Fibroblast of peridontal ligament (primary cell): ENCODE data around the gene DNAH10.
A peak's percentile ranks its signal among the peaks of the same experiment; 100 is the strongest.

Source experiments
- DNase-seq: peaks from one replicate; pipeline ENCODE4 v3.0.0-alpha.2; 2010; ENCODE audit errors: extremely low read depth

Gene DNAH10

DNA sequence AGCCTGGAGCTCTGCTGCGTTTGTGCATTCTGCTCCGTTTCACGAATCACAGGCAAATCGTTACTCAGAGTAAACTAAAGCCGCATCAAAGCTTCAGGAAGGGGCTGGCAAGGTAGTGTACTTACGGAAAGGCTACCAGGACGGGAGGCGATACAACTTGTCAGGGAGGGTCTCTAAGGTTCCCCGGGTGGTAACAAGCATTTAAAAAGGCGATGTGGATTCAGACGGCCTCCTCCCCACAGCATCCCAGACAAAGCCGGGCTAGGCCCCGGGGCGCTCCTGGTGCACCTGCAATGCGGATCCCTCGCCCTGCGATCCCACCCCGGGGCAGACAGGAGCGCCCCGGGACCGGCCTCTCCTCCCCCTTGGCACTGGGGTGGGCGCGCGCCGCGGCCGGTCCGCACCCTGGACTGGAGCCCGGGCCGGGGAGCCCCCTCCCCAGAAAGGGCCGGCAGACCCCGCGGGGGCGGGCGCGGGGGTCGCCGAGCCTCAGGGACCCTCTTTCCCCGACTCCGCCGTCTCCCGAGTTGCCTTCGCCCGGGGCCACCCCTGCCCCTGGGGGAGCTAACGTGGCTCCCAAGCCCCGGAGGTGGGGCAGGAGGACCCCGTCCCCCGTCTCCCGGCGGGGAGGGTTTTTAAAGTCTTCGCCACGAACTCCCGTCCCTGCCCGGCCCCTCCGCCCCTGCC, 209.8 kb downstream of the DNAH10 start:
- DNase-seq = no peak

DNA sequence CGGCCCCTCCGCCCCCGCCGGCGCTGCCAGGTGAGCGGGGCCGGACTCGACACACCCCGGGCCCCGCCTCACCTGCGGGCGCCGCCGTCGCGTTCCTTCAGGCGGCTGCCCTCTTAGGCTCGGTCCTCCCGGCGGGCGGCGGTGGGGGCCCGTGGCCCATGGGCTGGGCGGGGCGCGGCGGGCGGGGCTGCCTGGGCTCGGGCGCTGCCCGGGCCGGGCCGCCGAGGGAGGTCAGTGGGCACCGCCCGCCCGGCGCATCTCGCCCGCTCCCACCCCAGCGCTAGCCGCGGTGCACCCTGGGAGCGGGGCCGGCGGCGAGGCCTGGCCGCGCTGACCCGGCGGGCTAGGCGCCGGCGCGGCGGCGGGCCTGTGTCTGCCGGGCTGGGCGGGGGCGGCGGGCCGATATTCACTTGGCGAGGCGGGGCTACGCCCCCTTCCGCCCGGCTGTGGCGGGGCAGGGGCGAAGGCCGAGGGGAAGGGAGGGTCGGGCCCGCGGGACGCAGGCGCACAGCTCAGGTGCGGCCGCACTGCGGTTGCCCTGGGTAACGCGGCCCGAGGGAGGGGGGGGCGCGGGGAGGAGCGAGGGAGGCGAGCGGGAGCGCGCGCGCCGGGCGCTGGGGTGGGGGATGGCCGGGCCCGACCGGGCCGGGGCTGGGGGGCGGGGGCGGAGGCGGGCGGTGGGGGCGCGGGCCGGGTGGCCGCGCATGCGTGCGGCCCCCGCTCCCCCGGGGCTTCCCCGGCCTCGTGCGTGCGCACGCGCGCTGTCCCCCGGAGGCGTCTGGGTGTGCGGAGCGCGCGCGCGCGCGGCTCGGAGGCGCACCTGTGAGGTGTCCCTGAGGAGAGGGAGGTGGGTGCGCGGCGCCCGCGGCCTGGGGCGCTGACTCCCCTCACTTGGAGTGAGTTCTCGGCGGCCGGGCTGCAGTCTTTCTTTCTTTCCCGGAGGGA, 210.6 kb downstream of the DNAH10 start, which contains the start of the genes CCDC92 and ZNF664:
CCDC92 (minus strand) TSS at position 375 of the 945 bp plus-strand sequence. CDS start 28,526 bp downstream, outside the sequence.
ZNF664 (plus strand) TSS at position 759 of the 945 bp plus-strand sequence. CDS start 38,930 bp downstream, outside the sequence.
- DNase-seq = peak; percentile 84

DNA sequence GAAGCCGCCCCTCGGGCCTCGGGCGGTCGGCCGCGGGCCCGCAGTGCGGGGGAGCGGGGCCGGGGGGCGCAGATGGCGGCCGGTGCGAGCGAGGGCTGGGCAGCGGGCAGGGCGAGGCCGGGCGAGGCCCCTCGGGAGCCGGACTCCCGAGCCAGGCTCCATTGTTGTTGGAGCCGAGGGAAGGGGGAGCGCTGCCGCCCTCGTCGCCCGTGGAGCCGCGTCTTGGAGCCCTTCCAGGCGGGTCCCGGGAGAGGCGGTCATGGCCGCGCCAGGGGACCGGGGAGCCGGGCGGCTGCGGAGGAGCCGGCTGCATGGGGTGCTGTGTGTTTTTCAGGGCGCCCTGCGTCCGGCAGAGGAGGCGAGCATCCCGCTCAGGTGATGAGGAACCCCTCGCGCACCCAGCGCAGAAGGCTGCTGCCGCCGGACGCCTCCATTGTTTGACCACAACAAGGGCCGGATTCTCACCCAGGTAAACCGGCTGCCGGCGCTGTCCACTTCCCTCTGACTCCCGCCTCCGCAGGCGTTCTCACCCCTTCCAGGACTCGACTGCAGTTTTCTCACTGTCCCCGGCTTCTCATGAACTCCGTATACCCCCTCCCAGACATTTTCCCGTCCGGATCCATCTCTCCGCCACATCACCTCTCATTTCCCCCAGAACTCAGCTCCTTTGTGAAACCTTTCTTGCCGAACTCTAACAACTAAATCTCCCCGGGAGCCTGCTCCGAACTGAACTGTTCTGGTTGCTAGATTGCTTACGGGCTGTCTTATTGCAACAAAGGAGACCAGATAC, 211.6 kb downstream of the DNAH10 start:
- peak; percentile 38 for DNase-seq

DNA sequence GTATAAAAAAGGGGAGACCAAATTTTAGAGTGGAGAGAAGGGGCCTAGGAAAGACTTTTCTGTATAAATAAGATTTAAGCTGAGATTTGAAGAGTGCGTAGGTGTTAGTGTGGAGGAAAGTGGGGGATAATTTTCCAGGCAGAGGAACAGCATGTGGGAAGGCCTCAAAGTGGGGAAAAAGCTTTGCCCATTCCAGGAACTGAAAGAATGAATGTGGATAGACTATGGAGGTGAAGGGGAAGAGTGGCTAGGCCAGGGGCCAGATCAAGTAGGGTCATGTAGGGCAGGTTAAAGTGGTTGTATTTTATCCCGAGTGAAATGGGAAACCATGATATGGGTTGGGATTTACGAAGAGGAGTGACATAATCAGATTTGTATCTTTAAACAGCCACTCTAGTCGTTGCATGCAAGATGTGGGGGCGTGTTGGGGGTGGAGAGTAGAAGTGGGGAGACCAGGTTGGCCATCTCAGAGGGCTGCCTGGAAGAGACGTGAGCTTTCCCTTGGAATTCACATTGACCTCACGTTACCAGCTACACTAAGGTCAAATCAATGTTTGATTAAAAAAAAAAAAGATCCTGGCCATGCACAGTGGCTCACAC, 214.2 kb downstream of the DNAH10 start:
- no peak for DNase-seq

DNA sequence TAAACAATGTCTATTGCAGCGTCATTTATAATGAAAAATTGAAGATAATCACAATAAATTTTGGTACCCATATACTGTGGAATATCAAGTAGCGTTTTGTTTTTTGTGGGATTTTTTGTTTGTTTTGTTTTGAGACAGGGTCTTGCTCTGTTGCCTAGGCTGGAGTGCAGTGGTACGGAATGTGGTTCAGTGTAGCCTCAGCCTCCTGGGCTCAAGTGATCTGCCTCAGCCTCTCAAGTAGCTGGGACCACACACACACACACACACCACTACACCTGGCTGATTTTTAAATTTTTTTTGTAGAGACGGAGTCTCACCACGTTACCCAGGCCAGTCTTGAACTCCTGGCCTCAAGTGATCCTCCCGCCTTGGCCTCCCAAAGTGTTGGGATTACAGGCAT, 217.5 kb downstream of the DNAH10 start:
- no peak for DNase-seq

DNA sequence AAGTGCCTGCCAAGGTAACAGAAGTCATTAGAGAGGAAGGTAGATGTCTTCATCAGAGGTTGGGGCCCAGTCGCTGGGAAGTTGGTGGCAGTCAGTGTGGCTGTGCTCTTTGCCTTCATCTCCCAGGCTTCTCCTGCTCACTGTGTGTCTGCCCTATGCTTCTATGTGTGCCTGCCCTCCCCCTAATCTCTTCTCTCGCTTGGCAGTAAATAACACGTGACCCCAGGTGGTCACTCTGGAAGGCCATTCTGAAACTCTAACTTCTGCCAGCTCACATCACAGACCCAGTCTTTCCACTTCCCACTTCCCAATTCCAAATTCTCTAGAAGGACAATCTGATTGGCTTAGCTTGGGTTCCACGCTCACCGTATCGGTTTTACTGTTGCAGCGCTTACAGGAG, 220.2 kb downstream of the DNAH10 start:
- no peak for DNase-seq

DNA sequence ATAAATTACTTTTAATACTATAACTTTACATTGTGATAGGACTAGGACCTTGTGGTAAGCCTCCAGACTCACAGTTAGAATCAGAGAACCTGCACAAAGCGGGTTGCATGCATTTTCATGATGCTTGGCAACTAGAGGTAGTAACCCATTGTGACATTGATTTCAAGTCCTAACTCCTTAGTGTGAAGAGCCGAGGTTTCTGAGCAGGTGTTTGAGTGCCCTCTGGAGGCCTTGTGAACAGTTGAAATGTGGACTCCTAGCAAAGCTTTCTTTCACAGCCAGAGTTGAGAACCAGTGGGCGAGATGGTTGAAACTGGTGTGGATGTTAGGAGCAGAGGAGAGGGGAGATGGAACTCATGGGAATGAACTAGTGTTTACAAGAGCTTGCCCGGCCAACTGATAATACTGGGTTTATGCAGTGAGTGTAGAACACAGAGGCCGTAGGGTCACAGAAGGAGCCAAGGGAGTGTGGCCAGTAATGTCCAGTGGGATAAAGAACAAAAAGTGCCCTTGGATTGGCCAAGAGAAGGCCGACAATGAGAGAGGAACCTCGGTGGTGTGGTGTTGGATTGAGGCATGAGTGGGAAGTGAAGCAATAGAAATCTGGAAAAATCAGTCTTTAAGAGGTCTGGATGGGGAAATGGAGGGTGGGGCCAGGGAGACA, 221.9 kb downstream of the DNAH10 start:
- peak; percentile 86 for DNase-seq

DNA sequence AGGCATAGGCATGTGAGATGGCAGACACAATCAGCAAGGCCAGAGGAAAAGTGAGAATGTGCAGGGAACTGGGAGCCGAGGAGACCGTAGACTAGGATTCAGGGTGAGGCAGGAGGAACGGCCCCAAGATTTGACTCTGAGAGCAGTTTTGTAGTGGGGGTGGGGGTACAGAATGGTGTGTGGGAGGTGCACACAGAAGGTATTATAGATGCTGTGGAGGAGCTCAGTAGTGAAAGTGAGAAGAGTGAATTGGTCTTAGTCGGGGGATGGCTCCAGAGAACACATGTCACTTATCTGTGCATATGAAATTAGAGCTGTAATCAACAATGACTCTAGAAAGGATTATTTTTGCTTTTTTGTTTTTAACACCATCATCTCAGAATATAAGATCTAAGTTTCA, 222.8 kb downstream of the DNAH10 start:
- DNase-seq = no peak
